HCT116 (cell line): Measurements from ENCODE around the gene CLEC19A. TPM values are rescaled to one million over a fixed set of nuclear protein-coding genes. Genes with fewer than 3 reads are reported as not detected.

Experiments
- ATAC-seq: fragments of 200-7000 bp; cut with Tn5 transposase; 2 replicates; pipeline ENCODE4 v1.9.1; 2020; ENCODE audit warnings: mild to moderate bottlenecking, moderate library complexity
- BruUV-seq: library from RNA; stranded (reverse); fragments of 400-500 nt; replicated peaks from 2 replicates; lab custom pipeline; 2021; lab: Mats Ljungman, UMichigan
- CTCF ChIA-PET: fragments of 300-600 bp; sonication (Branson Sonifier 250); formaldehyde crosslinking; loops from one replicate; lab custom pipeline; 2021; ENCODE audit warnings: antibody characterized with exemption; lab: Charles Lee
- POLR2A ChIA-PET: fragments of 300-600, 350-600 bp; sonication (Branson Sonifier 250); formaldehyde crosslinking; loops from one replicate; lab custom pipeline; 2021; ENCODE audit warnings: antibody characterized with exemption; lab: Charles Lee
- RAD21 ChIA-PET, 2 experiments: fragments of 300-600 bp; sonication (Branson Sonifier 250); formaldehyde crosslinking; loops; one replicate each; lab custom pipeline; 2023; ENCODE audit warnings: low total read pairs in 2 of 2; ENCODE audit not compliant: uncharacterized antibody in 2 of 2, unreplicated experiment in 2 of 2, low non-redundant PET in 1 of 2; lab: Charles Lee
- DNase-seq: peaks from one replicate; pipeline ENCODE4 v3.0.0-alpha.2; 2010; ENCODE audit warnings: low read depth, low spot score
- H2AFZ ChIP-seq: fragments of 200-600 bp; shearing (Covaris generic), sonication (generic); 2 replicates; pipeline ENCODE4 v1.6.1; 2017; ENCODE audit warnings: low read depth, mixed run types, mixed read lengths, antibody characterized with exemption, low read length; ENCODE audit not compliant: poor library complexity, severe bottlenecking
- H3K27ac ChIP-seq: 2 replicates; pipeline ENCODE4 v1.5.1; 2012; ENCODE audit warnings: low read depth, low read length
- H3K27me3 ChIP-seq: fragments of 200-600 bp; sonication (generic); 2 replicates; pipeline ENCODE4 v1.6.1; 2016; ENCODE audit warnings: mixed run types, low read length, mixed read lengths; ENCODE audit not compliant: insufficient read depth
- H3K36me3 ChIP-seq, 2 experiments: fragments of 200-500 bp in 1 of 2; fragments of 200-600 bp in 1 of 2; sonication (Bioruptor generic) in 1 of 2; sonication (generic) in 1 of 2; 2 replicates each; pipeline versions ENCODE4 v1.5.1 to v1.6.1; 2014 to 2016; ENCODE audit warnings: low read length in 2 of 2, inconsistent platforms in 1 of 2, mixed read lengths in 1 of 2, mixed run types in 1 of 2; ENCODE audit not compliant: insufficient read depth in 2 of 2, control insufficient read depth in 1 of 2
- H3K4me1 ChIP-seq, 2 experiments: fragments of 200-600 bp in 1 of 2; sonication (generic) in 1 of 2; 2 replicates each; pipeline versions ENCODE4 v1.5.1 to v1.6.1; 2012 to 2017; ENCODE audit warnings: low read length in 2 of 2, inconsistent platforms in 1 of 2, mild to moderate bottlenecking in 1 of 2, mixed read lengths in 1 of 2, mixed run types in 1 of 2, moderate library complexity in 1 of 2; ENCODE audit not compliant: insufficient read depth in 2 of 2, control insufficient read depth in 1 of 2
- H3K4me2 ChIP-seq: fragments of 200-600 bp; sonication (generic); 2 replicates; pipeline ENCODE4 v1.6.1; 2017; ENCODE audit warnings: mixed run types, low read length, mixed read lengths
- H3K4me3 ChIP-seq, 2 experiments: fragments of 200-600 bp in 1 of 2; sonication (generic) in 1 of 2; replicated peaks in 1 of 2; 2 replicates each; pipeline ENCODE4 v1.5.1; 2011 to 2016; ENCODE audit warnings: low read length in 2 of 2, control low read depth in 1 of 2, low read depth in 1 of 2, mild to moderate bottlenecking in 1 of 2, mixed read lengths in 1 of 2, mixed run types in 1 of 2
- H3K79me2 ChIP-seq: fragments of 200-600 bp; sonication (generic); 2 replicates; pipeline ENCODE4 v1.6.1; 2017; ENCODE audit warnings: mild to moderate bottlenecking, mixed run types, low read length, moderate library complexity, mixed read lengths; ENCODE audit not compliant: insufficient read depth
- H3K9ac ChIP-seq: fragments of 200-600 bp; sonication (generic); 2 replicates; pipeline ENCODE4 v1.6.1; 2016; ENCODE audit warnings: low read length, mixed read lengths
- H3K9me2 ChIP-seq: fragments of 200-600 bp; sonication (generic), shearing (Covaris generic); 2 replicates; pipeline ENCODE4 v1.6.1; 2017; ENCODE audit warnings: mixed run types, mild to moderate bottlenecking, moderate library complexity; ENCODE audit not compliant: insufficient read depth
- H3K9me3 ChIP-seq, 2 experiments: fragments of 200-500 bp in 1 of 2; fragments of 200-600 bp in 1 of 2; sonication (Bioruptor generic) in 1 of 2; sonication (generic) in 1 of 2; 2 replicates each; pipeline ENCODE4 v1.6.1; 2014 to 2017; ENCODE audit warnings: low read length in 2 of 2, mixed read lengths in 2 of 2, inconsistent platforms in 1 of 2, low read depth in 1 of 2, mild to moderate bottlenecking in 1 of 2, mixed run types in 1 of 2, moderate library complexity in 1 of 2; ENCODE audit not compliant: control insufficient read depth in 1 of 2, insufficient read depth in 1 of 2
- H4K20me1 ChIP-seq: fragments of 200-600 bp; sonication (generic), shearing (Covaris generic); 2 replicates; pipeline ENCODE4 v1.6.1; 2017; ENCODE audit warnings: mixed run types, mild to moderate bottlenecking, moderate library complexity; ENCODE audit not compliant: insufficient read depth
- CBX3 ChIP-seq: IDR thresholded peaks from 2 replicates; pipeline ENCODE4 v1.6.1; 2012; ENCODE audit warnings: low read depth
- CEBPB ChIP-seq: IDR thresholded peaks from 2 replicates; pipeline ENCODE4 v1.6.1; 2012; ENCODE audit warnings: low read depth
- EGR1 ChIP-seq: IDR thresholded peaks from 2 replicates; pipeline ENCODE4 v1.6.1; 2012; ENCODE audit warnings: low read depth
- ELF1 ChIP-seq: IDR thresholded peaks from 2 replicates; pipeline ENCODE4 v1.6.1; 2012; ENCODE audit warnings: low read depth, borderline replicate concordance
- EZH2 ChIP-seq: fragments of 200-600 bp; sonication (generic); IDR thresholded peaks from 2 replicates; pipeline ENCODE4 v1.6.1; 2017; ENCODE audit warnings: antibody characterized with exemption, mixed run types
- FOSL1 ChIP-seq: IDR thresholded peaks from 2 replicates; pipeline ENCODE4 v1.6.1; 2012; ENCODE audit warnings: low read depth
- JUND ChIP-seq: IDR thresholded peaks from 2 replicates; pipeline ENCODE4 v1.6.1; 2012
- POLR2AphosphoS5 ChIP-seq: IDR thresholded peaks from 2 replicates; pipeline ENCODE4 v1.6.1; 2011; ENCODE audit warnings: mild to moderate bottlenecking, low read depth, low read length, moderate library complexity
- RAD21 ChIP-seq: IDR thresholded peaks from 2 replicates; pipeline ENCODE4 v1.6.1; 2012; ENCODE audit warnings: low read depth, mild to moderate bottlenecking
- SIN3A ChIP-seq: IDR thresholded peaks from 2 replicates; pipeline ENCODE4 v1.6.1; 2012; ENCODE audit warnings: low read depth
- SP1 ChIP-seq: IDR thresholded peaks from 2 replicates; pipeline ENCODE4 v1.6.1; 2012; ENCODE audit warnings: low read depth
- SRF ChIP-seq: IDR thresholded peaks from 2 replicates; pipeline ENCODE4 v1.6.1; 2012; ENCODE audit warnings: low read depth
- ZNF274 ChIP-seq: fragments of 200-500 bp; sonication (Bioruptor generic); IDR thresholded peaks from 2 replicates; pipeline ENCODE4 v1.6.1; 2014; ENCODE audit warnings: mild to moderate bottlenecking, low read depth, low read length, inconsistent platforms
- intact Hi-C: fragments of 100-400 bp; cut with micrococcal nuclease; formaldehyde crosslinking; loops from 2 replicates; pipeline ENCODE4 v1.10.0; 2022
- total RNA-seq: library from RNA; stranded (reverse); gene quantifications from one replicate; pipeline ENCODE4 v1.2.1, GENCODE V29; 2021; ENCODE audit not compliant: unreplicated experiment
- TF ChIP-seq, protein P1 (sequence below): IDR thresholded peaks from 2 replicates; pipeline ENCODE4 v1.6.1; 2012; ENCODE audit warnings: low read depth
- TF ChIP-seq, protein P2 (sequence below): IDR thresholded peaks from 2 replicates; pipeline ENCODE4 v1.6.1; 2012
- TF ChIP-seq, protein P3 (sequence below): IDR thresholded peaks from 2 replicates; pipeline ENCODE4 v1.6.1; 2011; ENCODE audit warnings: mild to moderate bottlenecking, low read length, moderate library complexity; ENCODE audit not compliant: insufficient replicate concordance; ENCODE audit errors: extremely low read depth

The CLEC19A gene
- total RNA-seq, 1 experiment from 2014 or later: not detected

DNA sequence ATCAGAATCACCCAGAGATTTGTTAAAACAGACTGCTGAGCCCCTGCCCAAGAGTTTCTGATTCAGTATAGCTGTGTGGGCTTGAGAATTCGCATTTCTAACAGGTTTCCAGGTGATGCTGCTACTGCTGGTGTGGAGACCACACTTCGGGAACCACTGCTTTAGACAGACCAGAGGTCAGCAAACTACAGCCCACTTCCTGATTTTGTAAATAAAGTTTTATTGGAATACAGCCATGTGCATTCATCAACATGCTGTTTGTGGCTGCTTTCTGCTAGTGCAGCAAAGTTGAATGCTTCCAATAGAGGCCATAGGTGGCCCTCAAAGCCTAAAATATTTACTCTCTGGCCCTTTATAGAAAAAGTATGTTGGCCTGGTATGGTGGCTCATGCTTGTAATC is 32.6 kb upstream of the CLEC19A start:
- no peaks in the 10 kb centered on the region for H3K4me1 ChIP-seq
- no peaks in the 10 kb centered on the region for H3K9me2 ChIP-seq
- no peak overlapping the region for H3K27ac ChIP-seq
- ATAC-seq (no peak), DNase-seq (no peak)
- no TSS peak for BruUV-seq
- H3K36me3 ChIP-seq: no peaks in the 10 kb centered on the region
- no peak overlapping the region for H2AFZ ChIP-seq
- TF ChIP-seq ZNF274 (no peak), CEBPB (no peak), RAD21 (no peak), EZH2 (no peak), JUND (no peak), FOSL1 (no peak), SP1 (no peak), POLR2AphosphoS5 (no peak), SIN3A (no peak), EGR1 (no peak), SRF (no peak), ELF1 (no peak), CBX3 (no peak)
- TF ChIP-seq, protein P1, sequence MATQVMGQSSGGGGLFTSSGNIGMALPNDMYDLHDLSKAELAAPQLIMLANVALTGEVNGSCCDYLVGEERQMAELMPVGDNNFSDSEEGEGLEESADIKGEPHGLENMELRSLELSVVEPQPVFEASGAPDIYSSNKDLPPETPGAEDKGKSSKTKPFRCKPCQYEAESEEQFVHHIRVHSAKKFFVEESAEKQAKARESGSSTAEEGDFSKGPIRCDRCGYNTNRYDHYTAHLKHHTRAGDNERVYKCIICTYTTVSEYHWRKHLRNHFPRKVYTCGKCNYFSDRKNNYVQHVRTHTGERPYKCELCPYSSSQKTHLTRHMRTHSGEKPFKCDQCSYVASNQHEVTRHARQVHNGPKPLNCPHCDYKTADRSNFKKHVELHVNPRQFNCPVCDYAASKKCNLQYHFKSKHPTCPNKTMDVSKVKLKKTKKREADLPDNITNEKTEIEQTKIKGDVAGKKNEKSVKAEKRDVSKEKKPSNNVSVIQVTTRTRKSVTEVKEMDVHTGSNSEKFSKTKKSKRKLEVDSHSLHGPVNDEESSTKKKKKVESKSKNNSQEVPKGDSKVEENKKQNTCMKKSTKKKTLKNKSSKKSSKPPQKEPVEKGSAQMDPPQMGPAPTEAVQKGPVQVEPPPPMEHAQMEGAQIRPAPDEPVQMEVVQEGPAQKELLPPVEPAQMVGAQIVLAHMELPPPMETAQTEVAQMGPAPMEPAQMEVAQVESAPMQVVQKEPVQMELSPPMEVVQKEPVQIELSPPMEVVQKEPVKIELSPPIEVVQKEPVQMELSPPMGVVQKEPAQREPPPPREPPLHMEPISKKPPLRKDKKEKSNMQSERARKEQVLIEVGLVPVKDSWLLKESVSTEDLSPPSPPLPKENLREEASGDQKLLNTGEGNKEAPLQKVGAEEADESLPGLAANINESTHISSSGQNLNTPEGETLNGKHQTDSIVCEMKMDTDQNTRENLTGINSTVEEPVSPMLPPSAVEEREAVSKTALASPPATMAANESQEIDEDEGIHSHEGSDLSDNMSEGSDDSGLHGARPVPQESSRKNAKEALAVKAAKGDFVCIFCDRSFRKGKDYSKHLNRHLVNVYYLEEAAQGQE: no peak
- TF ChIP-seq, protein P2, sequence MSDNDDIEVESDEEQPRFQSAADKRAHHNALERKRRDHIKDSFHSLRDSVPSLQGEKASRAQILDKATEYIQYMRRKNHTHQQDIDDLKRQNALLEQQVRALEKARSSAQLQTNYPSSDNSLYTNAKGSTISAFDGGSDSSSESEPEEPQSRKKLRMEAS: no peak
- TF ChIP-seq, protein P3, sequence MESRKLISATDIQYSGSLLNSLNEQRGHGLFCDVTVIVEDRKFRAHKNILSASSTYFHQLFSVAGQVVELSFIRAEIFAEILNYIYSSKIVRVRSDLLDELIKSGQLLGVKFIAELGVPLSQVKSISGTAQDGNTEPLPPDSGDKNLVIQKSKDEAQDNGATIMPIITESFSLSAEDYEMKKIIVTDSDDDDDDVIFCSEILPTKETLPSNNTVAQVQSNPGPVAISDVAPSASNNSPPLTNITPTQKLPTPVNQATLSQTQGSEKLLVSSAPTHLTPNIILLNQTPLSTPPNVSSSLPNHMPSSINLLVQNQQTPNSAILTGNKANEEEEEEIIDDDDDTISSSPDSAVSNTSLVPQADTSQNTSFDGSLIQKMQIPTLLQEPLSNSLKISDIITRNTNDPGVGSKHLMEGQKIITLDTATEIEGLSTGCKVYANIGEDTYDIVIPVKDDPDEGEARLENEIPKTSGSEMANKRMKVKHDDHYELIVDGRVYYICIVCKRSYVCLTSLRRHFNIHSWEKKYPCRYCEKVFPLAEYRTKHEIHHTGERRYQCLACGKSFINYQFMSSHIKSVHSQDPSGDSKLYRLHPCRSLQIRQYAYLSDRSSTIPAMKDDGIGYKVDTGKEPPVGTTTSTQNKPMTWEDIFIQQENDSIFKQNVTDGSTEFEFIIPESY: no peak
- H4K20me1 ChIP-seq: no peaks in the 10 kb centered on the region
- CTCF ChIA-PET: no interaction called here
- H3K4me2 ChIP-seq: no peak overlapping the region
- RAD21 ChIA-PET: no interaction called here
- no peak overlapping the region for H3K4me3 ChIP-seq
- POLR2A ChIA-PET: no interaction called here
- intact Hi-C loops: no loop called here
- H3K9ac ChIP-seq: no peak overlapping the region
- H3K27me3 ChIP-seq: no peaks in the 10 kb centered on the region
- no peaks in the 10 kb centered on the region for H3K9me3 ChIP-seq
- no peaks in the 10 kb centered on the region for H3K79me2 ChIP-seq
